ENCODE data around the gene FLOT2. TPM values are rescaled to one million over a fixed set of nuclear protein-coding genes. Genes with fewer than 3 reads are reported as not detected.

The FLOT2 gene
- total RNA-seq, 2 experiments from 2014 or later = 79.7 to 85.1 TPM

GRCh38 chr17:28918295-28918694, 20.8 kb upstream of the FLOT2 start:
- Mint-ChIP-seq H3K27me3 (no peaks in the 10 kb centered on the region), H3K9me3 (no peaks in the 10 kb centered on the region), H3K36me3 (ENCODE audit: low read depth) (peaks cover 94% of the 10 kb centered on the region), H3K27ac (peak overlapping the region; percentile 44), H3K4me3 (no peak overlapping the region), H3K4me1 (ENCODE audit: low read depth) (peaks cover 16% of the 10 kb centered on the region)
- intact Hi-C loops (cut with DNase I, micrococcal nuclease) = loop anchor here in 1 of 2 experiments (5.0 kb wide), 1 partner anchor 34 kb away; the partner anchor contains the start of gene PHF12
- Histone ChIP-seq H3K4me1 (ENCODE audit: insufficient read depth, low read length) (no peaks in the 10 kb centered on the region), H3K27me3 (ENCODE audit: control insufficient read depth in 1 of 2, insufficient read depth in 2 of 2, low read length in 2 of 2) (no peaks in the 10 kb centered on the region), H3K36me3 (ENCODE audit: insufficient read depth, low read length) (peaks cover 94% of the 10 kb centered on the region), H3K9me3 (ENCODE audit: control insufficient read depth in 1 of 2, insufficient read depth in 1 of 2, low read length in 2 of 2) (no peaks in the 10 kb centered on the region), H3K27ac (ENCODE audit: low read depth in 1 of 2, low read length in 2 of 2) (no peak overlapping the region), H3K4me3 (ENCODE audit: low read length) (no peak overlapping the region)
- ChIA-PET CTCF (interaction anchor here (1.4 to 2.3 kb wide), 4 partner anchors 12 to 192 kb away, joined by 4 to 10 read pairs (median 6); partner anchors contain the start of genes DHRS13 and TLCD1), POLR2A (interaction anchor here (2.1 kb wide), 1 partner anchor 191 kb away, joined by 6 read pairs; no protein-coding TSS in a partner anchor)
- no peak for TF ChIP-seq CTCF (IDR thresholded peaks at IDR 0.05)
- no peak for DNase-seq
- ATAC-seq (ENCODE audit: poor library complexity) = no peak

- ChIA-PET POLR2A (interaction anchor here (1.1 to 2.1 kb wide), 3 partner anchors 10 to 191 kb away, joined by 3 to 6 read pairs (median 3); no protein-coding TSS in a partner anchor), CTCF (interaction anchor here (1.4 to 2.3 kb wide), 5 partner anchors 11 to 191 kb away, joined by 4 to 10 read pairs (median 5); partner anchors contain the start of genes DHRS13 and TLCD1)
- Histone ChIP-seq H3K36me3 (ENCODE audit: insufficient read depth, low read length) (peaks cover 94% of the 10 kb centered on the region), H3K27ac (ENCODE audit: low read depth in 1 of 2, low read length in 2 of 2) (no peak overlapping the region), H3K9me3 (ENCODE audit: control insufficient read depth in 1 of 2, insufficient read depth in 1 of 2, low read length in 2 of 2) (no peaks in the 10 kb centered on the region), H3K4me3 (ENCODE audit: low read length) (no peak overlapping the region), H3K4me1 (ENCODE audit: insufficient read depth, low read length) (no peaks in the 10 kb centered on the region), H3K27me3 (ENCODE audit: control insufficient read depth in 1 of 2, insufficient read depth in 2 of 2, low read length in 2 of 2) (no peaks in the 10 kb centered on the region)
- intact Hi-C loops (cut with DNase I, micrococcal nuclease) = loop anchor here in 1 of 2 experiments (2.0 to 5.0 kb wide), 2 partner anchors 35 to 191 kb away; partner anchors contain the start of genes PHF12 and TLCD1
- DNase-seq (no peak), ATAC-seq (ENCODE audit: poor library complexity) (no peak)
- Mint-ChIP-seq H3K9me3 (no peaks in the 10 kb centered on the region), H3K27me3 (no peaks in the 10 kb centered on the region), H3K4me3 (no peak overlapping the region), H3K36me3 (ENCODE audit: low read depth) (peaks cover 94% of the 10 kb centered on the region), H3K27ac (peak overlapping the region; percentile 44), H3K4me1 (ENCODE audit: low read depth) (peaks cover 13% of the 10 kb centered on the region)
- TF ChIP-seq CTCF (IDR thresholded peaks at IDR 0.05) = no peak
Measured at GRCh38 chr17:28917465-28917864, 19.9 kb upstream of the FLOT2 start.

GRCh38 chr17:28917029-28917428, 19.5 kb upstream of the FLOT2 start:
- Histone ChIP-seq H3K36me3 (ENCODE audit: insufficient read depth, low read length) (peaks cover 94% of the 10 kb centered on the region), H3K4me1 (ENCODE audit: insufficient read depth, low read length) (no peaks in the 10 kb centered on the region), H3K27me3 (ENCODE audit: control insufficient read depth in 1 of 2, insufficient read depth in 2 of 2, low read length in 2 of 2) (no peaks in the 10 kb centered on the region), H3K4me3 (ENCODE audit: low read length) (no peak overlapping the region), H3K27ac (ENCODE audit: low read depth in 1 of 2, low read length in 2 of 2) (no peak overlapping the region), H3K9me3 (ENCODE audit: control insufficient read depth in 1 of 2, insufficient read depth in 1 of 2, low read length in 2 of 2) (no peaks in the 10 kb centered on the region)
- H3K36me3 Mint-ChIP-seq (ENCODE audit: low read depth) = peaks cover 95% of the 10 kb centered on the region
- no peak for DNase-seq
- CTCF ChIA-PET = interaction anchor here (0.8 to 2.3 kb wide), 8 partner anchors 9 to 190 kb away, joined by 3 to 13 read pairs (median 5); partner anchors contain the start of genes DHRS13 and TLCD1
- H3K27ac Mint-ChIP-seq = peak overlapping the region; percentile 34
- H3K9me3 Mint-ChIP-seq = no peaks in the 10 kb centered on the region
- POLR2A ChIA-PET = interaction anchor here (1.0 to 2.1 kb wide), 4 partner anchors 8 to 190 kb away, joined by 3 to 6 read pairs (median 4); no protein-coding TSS in a partner anchor
- no peak for TF ChIP-seq CTCF (IDR thresholded peaks at IDR 0.05)
- H3K4me3 Mint-ChIP-seq = no peak overlapping the region
- ATAC-seq (ENCODE audit: poor library complexity) = no peak
- no peaks in the 10 kb centered on the region for H3K27me3 Mint-ChIP-seq
- peaks cover 12% of the 10 kb centered on the region for H3K4me1 Mint-ChIP-seq (ENCODE audit: low read depth)
- intact Hi-C loops (cut with DNase I, micrococcal nuclease) = loop anchor here in 1 of 2 experiments (2.0 to 5.0 kb wide), 2 partner anchors 35 to 190 kb away; partner anchors contain the start of genes PHF12 and TLCD1

All from CD4-positive, alpha-beta T cell (primary cell).